ENCODE results near the gene RBM4B.
A peak's percentile ranks its signal among the peaks of the same experiment; 100 is the strongest.

GRCh38 chr11:66694732-66695207, 17.1 kb upstream of the RBM4B start:
- TF ChIP-seq EP300 (IDR thresholded peaks at IDR 0.05) = no peak
- TF ChIP-seq CTCF (IDR thresholded peaks at IDR 0.05) = peak in 5 of 7 experiments; percentile 91 to 100 (median 96)
- TF ChIP-seq POLR2A (IDR thresholded peaks at IDR 0.05) = no peak

Data from stomach (tissue), 4 donors.